Jurkat, Clone E6-1 (cell line): ENCODE measurements around the gene GCK.

Experiments used
- DNase-seq: peaks from one replicate; pipeline ENCODE4 v3.0.0-alpha.2; 2011; ENCODE audit warnings: low read depth, low spot score
- H3K4me3 ChIP-seq: 2 replicates; pipeline ENCODE4 v1.5.1; 2011; ENCODE audit warnings: mild to moderate bottlenecking, low read length, control low read depth, moderate library complexity

The GCK gene

GRCh38 chr7:44162179-44162578 is 27.1 kb downstream of the GCK start:
- DNase-seq, result no peak
- no peak overlapping the region for H3K4me3 ChIP-seq

GRCh38 chr7:44161371-44161770 is 27.9 kb downstream of the GCK start:
- no peak for DNase-seq
- H3K4me3 ChIP-seq, result no peak overlapping the region

GRCh38 chr7:44159824-44160630 is 29.2 kb downstream of the GCK start:
- DNase-seq, result no peak
- H3K4me3 ChIP-seq, result no peak overlapping the region

GRCh38 chr7:44158873-44159631 is 30.2 kb downstream of the GCK start:
- no peak for DNase-seq
- H3K4me3 ChIP-seq, result no peak overlapping the region

GRCh38 chr7:44158096-44158872 is 31.0 kb downstream of the GCK start:
- no peak overlapping the region for H3K4me3 ChIP-seq
- DNase-seq, result no peak

- H3K4me3 ChIP-seq, result no peak overlapping the region
- DNase-seq, result no peak
Observed at GRCh38 chr7:44157116-44158080, 31.8 kb downstream of the GCK start.

- H3K4me3 ChIP-seq, result no peak overlapping the region
- DNase-seq, result no peak
Observed at GRCh38 chr7:44156453-44157010, 32.7 kb downstream of the GCK start.

- no peak overlapping the region for H3K4me3 ChIP-seq
- DNase-seq, result no peak
Observed at GRCh38 chr7:44155191-44156185, 33.8 kb downstream of the GCK start.

GRCh38 chr7:44154703-44155102 is 34.5 kb downstream of the GCK start:
- no peak overlapping the region for H3K4me3 ChIP-seq
- DNase-seq, result no peak

- H3K4me3 ChIP-seq, result no peak overlapping the region
- DNase-seq, result no peak
Observed at GRCh38 chr7:44153948-44154335, 35.3 kb downstream of the GCK start.

GRCh38 chr7:44152971-44153947 is 36.0 kb downstream of the GCK start:
- no peak overlapping the region for H3K4me3 ChIP-seq
- DNase-seq, result no peak

- no peak for DNase-seq
- H3K4me3 ChIP-seq, result no peak overlapping the region
Observed at GRCh38 chr7:44151956-44152355, 37.3 kb downstream of the GCK start.

- H3K4me3 ChIP-seq, result no peak overlapping the region
- DNase-seq, result no peak
Observed at GRCh38 chr7:44150966-44151941, 38.0 kb downstream of the GCK start.

- no peak for DNase-seq
- H3K4me3 ChIP-seq, result no peak overlapping the region
Observed at GRCh38 chr7:44150466-44150832, 38.8 kb downstream of the GCK start.
